Measurements from ENCODE around the gene GET4.
"Not testable (repeated sequence)": the region's sequence is repeated elsewhere in the genome, so short reads cannot be mapped to it uniquely, and the experiment has no call there.

The GET4 gene

GRCh38 chr7:872685-873084 lies 3.7 kb upstream of the GET4 start:
- not testable (repeated sequence) for DNase-seq

DNA sequence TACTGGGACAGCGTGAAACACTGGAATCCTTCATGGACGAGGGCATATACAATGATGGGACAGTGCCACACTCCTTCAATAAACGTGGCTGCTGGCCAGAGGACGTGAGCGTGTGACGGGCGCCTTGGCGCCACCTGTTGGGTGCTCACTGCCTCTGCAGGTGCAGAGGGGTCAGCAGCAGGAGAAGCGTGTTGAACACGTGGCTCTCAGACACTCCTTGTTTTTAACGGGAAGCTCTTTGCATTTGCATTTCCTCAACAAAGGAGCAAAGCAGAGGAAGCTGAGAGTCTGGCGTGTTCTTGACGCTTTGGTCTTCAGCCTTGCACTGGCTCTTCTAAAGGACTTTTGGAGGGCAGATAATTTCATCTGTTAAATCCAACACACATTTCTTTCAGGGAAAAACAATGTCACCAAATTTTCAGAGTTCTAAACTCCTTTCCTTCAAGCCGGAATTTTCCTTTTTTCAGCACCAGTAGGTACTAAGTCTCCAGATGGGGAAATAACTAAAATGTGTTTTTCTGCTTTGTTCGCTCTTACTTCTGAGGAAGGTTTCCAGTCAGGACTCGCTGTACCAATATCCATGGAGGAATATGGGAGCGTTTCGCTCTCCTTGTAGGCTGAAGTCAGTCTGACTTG lies 2.9 kb upstream of the GET4 start:
- DNase-seq: peak; percentile 87

DNA sequence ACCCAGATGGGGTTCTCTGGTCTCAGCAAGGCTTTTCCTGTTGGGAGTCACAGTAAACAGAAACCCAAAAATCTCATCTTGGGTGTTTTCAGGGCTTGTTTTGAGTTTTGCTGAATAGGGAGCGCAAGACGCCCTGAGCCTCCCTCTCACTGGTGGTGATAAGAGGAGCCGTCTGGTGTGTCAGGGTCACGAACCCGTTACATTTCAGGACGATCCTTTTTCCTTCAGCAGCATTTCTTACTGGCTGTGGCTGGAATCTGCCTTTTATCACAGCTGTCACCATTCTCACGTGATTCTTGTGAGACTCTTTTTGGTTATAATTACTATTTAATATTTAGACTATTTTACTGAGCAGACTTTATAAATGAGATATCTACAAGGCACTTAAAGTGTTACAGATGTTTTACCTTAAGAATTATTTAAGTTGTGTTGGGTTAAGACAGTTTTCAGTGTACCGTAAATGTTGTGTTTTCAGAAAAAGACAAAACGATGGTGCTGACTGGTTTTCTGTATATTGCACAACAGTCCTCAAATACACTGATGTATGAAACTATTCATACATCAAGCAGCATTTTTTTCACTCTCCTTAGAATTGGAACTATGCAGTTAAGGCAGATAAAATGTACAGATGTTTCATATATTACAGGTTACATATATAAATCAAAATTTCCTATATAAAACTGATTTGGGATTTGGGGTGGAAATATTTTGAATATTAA lies 2.2 kb upstream of the GET4 start:
- no peak for DNase-seq

GRCh38 chr7:875051-875450 lies 1.3 kb upstream of the GET4 start:
- no peak for DNase-seq

DNA sequence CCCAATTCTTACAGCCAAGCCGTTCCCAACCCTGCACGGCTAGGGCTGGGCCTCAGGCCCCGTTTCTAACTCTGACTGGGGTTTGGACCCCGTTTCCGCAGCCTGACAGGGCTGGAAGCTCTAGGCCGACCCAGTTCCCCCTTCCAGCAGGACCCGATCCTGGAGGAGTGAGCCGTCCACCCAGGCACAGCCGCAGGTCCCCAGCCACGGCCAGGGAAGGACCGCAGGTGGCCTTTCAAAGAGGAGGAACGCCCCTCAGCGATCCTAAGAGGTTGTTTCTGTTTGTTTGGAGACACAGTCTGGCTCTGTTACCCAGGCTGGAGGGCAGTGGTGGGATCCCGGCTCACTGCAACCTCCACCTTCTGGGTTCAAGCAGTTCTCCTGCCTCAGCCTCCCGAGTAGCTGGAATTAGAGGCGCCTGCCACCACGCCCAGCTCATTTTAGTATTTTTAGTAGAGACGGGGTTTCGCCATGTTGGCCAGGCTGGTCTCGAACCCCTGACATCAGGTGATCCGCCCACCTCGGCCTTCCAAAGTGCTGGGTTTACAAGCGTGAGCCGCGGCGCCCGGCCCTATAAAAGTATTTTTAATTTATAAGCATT lies 778 bp upstream of the GET4 start:
- peak; percentile 13 for DNase-seq

- peak; percentile 60 for DNase-seq
These were observed 588 bp downstream of the GET4 start for GRCh38 chr7:876972-877311.

GRCh38 chr7:877312-878232 lies 1.2 kb downstream of the GET4 start:
- DNase-seq: peak; percentile 39

DNA sequence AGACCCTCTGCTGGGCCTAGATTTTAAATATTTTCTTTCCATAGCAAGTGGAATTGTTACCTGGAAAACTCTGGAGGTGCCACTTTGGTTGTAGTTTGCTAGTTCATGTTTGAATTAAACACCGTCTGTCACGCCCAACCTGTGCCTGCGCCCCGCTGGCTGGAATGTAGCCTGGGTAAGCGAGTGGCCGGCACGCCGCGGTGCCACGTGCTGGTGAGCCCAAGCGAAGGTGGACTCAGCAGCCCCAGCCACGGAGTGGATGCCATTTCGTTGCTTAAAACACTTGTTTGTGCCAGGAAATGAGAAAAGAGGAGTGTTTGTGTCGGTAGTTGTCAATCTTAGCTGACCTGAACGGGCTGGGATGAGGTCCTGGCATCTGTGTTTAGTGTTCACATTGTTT lies 2.7 kb downstream of the GET4 start:
- DNase-seq: no peak

GRCh38 chr7:879706-880105 lies 3.4 kb downstream of the GET4 start:
- DNase-seq: no peak

DNA sequence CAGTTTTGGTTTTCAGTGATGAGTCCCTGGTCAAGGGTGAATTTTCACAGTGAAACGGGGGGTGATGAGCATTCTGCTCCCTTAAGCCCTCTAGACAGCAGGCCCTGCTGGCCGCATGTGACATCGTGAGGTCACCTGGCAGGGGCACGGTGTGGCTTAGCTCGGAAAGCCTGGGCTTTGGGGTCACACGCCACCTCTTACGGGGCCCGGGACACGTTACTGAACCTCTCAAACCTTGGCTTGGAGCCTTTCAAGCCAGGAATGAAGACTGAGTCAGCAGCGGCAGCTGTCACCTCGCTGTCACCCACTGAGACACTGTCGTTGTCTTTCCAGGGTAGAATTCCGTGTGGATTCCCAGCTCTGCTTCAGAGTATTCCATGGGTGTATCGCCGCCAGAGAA lies 4.1 kb downstream of the GET4 start:
- no peak for DNase-seq

DNA sequence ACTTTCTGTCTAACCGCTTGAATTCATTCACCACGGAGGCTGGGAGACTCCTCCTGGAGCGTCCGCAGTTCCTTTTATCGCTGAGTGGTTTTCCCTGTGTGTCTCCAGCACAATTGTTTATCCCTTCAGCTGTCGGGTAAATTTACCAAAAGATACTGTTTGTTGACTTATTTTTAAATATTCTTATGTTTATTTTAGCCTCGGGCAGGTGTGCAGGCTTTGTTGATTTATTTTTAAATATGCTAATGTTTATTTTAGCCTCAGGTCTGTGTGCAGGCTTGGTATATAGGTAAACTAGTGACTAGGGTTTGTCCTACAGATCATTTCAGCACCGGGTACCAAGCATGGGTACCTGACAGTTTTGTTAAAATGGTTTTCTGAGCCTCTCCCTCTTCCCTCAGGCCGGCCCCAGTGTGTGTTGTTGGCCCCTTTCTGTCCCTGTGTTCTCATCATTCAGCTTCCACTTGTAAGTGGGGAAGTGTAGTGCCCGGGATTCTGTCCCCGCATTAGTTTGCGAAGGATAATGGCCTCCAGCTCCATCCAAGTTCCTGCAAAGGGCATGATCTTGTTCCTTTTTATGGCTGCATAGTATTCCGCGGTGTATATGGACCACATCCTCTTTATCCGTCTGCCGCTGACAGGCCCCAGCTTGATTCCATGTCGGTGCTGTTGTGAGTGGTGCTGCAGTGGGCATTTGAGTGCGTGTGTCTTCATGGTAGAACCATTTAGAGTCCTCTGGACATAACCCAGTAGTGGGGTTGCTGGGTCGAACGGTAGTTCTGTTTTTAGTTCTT lies 5.3 kb downstream of the GET4 start:
- no peak for DNase-seq

GRCh38 chr7:882336-883035 lies 6.1 kb downstream of the GET4 start:
- no peak for DNase-seq

GRCh38 chr7:883055-884021 lies 7.0 kb downstream of the GET4 start:
- no peak for DNase-seq

DNA sequence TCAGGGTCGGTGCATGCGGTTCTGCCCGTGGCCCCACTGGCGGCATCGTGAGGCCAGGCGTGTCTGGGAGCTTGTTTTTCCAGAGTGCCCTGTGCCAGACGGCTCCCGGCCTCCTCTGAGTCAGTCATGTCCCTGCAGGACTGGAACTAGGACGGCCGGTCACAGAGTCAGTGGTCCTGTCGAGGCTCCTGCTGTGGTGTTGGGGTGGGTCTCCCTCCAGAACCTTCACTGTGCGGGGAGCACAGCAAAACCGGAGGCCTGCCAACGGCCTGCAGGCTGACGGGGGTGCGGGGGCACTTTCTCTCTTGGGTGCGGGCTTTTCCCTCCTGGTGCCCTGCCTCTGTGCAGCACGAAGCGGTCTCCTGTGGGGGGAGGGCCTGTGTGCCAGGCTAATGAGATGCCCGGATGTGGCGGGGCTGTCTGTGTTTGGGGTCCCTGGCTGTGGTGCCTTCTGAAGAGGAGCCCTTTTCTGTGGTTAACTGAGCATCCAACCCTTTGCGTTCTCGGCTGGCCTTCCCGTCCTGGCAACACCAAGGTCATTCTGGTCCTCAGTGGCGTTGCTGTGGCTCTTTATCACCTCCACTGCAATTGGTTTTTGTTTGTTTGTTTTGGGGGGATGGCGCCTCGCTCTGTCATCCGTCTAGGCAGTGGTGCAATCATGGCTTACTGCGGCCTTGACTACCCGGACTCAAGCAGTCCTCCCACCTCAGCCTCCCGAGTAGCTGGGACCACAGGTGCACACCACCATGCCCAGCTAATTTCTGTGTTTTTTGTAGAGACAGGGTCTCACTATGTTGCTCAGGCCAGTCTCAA lies 8.0 kb downstream of the GET4 start:
- DNase-seq: no peak

GRCh38 chr7:885261-885892 lies 9.0 kb downstream of the GET4 start:
- no peak for DNase-seq

DNA sequence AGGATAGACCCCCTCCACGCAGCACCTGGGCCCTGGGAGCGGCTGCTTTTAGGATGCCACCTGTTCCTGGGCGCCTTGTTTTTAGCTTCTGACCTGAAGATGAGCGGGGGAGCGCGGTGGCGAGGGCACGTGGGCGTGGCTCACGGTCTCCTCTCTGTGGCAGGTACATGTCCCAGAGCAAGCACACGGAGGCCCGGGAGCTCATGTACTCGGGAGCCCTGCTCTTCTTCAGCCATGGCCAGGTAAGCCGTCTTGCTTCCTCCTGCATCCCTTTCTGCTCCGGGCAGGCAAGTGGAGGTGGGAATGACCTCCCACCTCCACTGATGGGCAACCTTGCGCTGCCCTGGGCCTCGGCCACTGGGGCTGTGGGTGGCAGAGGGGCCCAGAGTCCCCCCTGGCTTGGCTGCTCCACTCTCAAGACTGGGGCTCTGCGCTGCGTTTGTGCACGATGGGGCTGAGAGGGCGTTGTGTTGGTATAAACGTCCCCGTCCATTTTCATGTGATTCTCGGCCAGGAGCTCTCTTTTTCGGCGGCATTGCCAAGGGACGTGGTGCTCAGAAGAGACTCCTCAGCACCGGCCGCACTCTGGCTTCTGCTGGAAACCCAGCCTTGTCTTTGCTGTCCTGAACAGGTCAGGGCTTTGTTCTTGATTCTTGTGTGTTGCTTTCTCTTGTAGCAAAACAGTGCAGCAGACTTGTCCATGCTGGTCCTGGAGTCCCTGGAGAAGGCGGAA lies 9.7 kb downstream of the GET4 start:
- no peak for DNase-seq

- no peak for DNase-seq
These were observed 10.5 kb downstream of the GET4 start for GRCh38 chr7:886626-887487.

- DNase-seq: no peak
These were observed 11.1 kb downstream of the GET4 start for GRCh38 chr7:887488-887820.
